Activated CD8-positive, alpha-beta memory T cell treated with anti-CD3 and anti-CD28 coated beads for 36 hours (primary cell): ENCODE data around the gene HBD. TPM values are rescaled to one million over a fixed set of nuclear protein-coding genes. Genes with fewer than 3 reads are reported as not detected.
"Not testable (repeated sequence)": the region's sequence is repeated elsewhere in the genome, so short reads cannot be mapped to it uniquely, and the experiment has no call there.

ENCODE experiments used
- CTCF ChIA-PET: fragments of 350-600 bp; sonication (Branson Sonifier 250); formaldehyde crosslinking; loops from one replicate; lab custom pipeline; 2021; ENCODE audit warnings: antibody characterized with exemption; lab: Charles Lee
- POLR2A ChIA-PET: fragments of 350-600 bp; sonication (Branson Sonifier 250); formaldehyde crosslinking; loops from one replicate; lab custom pipeline; 2021; ENCODE audit warnings: antibody characterized with exemption; lab: Charles Lee
- total RNA-seq, 2 experiments: library from RNA; stranded (reverse); gene quantifications; one replicate each; pipeline ENCODE4 v1.2.3, GENCODE V29; 2021

The HBD gene
- total RNA-seq, result not detected

DNA sequence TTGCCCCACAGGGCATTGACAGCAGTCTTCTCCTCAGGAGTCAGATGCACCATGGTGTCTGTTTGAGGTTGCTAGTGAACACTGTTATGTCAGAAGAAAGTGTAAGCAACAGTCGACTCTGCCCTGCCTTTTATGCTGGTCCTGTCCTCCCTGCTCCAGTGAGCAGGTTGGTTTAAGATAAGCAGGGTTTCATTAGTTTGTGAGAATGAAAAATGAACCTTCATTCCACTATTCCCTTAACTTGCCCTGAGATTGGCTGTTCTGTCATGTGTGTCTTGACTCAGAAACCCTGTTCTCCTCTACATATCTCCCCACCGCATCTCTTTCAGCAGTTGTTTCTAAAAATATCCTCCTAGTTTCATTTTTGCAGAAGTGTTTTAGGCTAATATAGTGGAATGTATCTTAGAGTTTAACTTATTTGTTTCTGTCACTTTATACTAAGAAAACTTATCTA, at the start of gene HBD:
HBD (minus strand) TSS at position 103 of the 454 bp plus-strand sequence; CDS start at position 53, 50 bp downstream.
- ChIA-PET POLR2A (no interaction called here), CTCF (no interaction called here)

DNA sequence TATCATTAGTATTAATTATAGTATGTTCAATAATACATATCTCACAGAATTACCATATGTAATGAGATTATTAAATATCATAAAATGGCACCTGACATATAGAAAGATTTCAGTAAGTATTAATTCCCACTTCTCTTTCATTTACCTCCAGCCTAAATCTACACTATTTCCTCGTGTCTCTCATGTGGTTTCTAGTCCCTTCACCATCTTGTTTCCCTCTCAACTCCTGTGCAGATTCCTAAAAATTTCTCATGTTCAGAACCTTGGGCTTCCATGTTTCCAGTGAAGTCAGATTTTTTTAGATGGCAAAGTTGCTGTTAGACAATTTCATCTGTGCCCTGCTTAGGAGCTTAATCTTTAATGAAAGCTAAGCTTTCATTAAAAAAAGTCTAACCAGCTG, 49.6 kb upstream of the HBD start:
- POLR2A ChIA-PET, result no interaction called here
- CTCF ChIA-PET, result no interaction called here

DNA sequence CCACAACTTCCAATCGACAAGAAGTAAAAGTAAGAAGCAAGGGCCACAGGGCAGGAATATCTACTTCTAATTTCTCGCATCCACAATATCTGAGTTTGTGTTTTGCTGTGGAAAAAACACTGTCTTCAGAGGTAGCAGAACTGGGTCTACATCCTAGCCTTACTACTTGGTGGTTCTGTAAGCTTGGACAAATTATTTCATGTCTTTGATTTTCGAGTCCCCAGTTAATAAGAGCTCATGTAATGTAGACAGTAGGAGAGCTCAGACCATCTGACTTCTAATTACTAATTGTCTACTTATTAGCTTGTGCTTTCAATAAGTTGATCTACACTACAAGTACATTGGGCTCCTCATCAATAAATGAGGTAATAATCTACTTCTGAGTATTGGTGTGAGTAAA, 48.8 kb upstream of the HBD start:
- POLR2A ChIA-PET, result no interaction called here
- CTCF ChIA-PET, result no interaction called here

DNA sequence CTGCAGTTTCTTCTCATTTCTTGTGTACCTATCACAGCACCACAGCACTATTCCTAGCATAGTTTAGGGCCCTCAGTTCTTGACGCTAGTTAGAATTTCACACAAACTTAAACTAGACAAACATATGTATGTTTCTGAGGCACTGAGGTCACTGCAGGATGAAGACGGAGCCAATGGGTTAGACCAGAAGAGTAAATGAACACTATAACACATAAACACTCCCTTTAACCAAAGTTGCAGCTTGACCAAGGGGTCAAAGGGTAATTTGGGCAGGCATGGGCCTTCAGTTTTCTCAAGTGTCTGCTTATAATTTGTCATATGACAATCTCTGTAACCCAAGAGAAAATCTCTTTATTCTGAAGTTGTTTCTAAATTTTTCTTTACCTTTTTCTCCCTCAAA, 48.3 kb upstream of the HBD start:
- POLR2A ChIA-PET, result no interaction called here
- CTCF ChIA-PET, result no interaction called here

DNA sequence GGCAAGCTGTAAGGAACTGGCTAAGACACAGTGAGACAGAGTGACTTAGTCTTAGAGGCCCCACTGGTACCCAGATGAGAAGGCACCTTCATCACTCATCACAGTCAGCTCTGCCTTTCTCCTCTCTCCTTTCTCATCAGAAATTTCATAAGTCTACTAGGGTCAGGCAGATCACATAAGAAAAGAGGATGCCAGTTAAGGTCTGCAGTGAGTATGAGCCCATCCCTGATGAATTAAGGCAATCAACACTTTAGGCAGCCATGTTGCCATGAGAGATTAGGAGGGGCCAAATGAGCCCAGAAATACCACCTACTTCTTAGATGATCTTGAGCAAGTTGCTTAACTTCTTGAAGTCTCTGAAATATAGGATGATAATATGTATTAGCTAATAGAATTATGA, 47.3 kb upstream of the HBD start:
- CTCF ChIA-PET, result no interaction called here
- POLR2A ChIA-PET, result no interaction called here

DNA sequence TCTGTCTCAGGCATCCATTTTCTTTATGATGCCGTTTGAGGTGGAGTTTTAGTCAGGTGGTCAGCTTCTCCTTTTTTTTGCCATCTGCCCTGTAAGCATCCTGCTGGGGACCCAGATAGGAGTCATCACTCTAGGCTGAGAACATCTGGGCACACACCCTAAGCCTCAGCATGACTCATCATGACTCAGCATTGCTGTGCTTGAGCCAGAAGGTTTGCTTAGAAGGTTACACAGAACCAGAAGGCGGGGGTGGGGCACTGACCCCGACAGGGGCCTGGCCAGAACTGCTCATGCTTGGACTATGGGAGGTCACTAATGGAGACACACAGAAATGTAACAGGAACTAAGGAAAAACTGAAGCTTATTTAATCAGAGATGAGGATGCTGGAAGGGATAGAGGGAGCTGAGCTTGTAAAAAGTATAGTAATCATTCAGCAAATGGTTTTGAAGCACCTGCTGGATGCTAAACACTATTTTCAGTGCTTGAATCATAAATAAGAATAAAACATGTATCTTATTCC, 46.4 kb upstream of the HBD start:
- POLR2A ChIA-PET, result no interaction called here

DNA sequence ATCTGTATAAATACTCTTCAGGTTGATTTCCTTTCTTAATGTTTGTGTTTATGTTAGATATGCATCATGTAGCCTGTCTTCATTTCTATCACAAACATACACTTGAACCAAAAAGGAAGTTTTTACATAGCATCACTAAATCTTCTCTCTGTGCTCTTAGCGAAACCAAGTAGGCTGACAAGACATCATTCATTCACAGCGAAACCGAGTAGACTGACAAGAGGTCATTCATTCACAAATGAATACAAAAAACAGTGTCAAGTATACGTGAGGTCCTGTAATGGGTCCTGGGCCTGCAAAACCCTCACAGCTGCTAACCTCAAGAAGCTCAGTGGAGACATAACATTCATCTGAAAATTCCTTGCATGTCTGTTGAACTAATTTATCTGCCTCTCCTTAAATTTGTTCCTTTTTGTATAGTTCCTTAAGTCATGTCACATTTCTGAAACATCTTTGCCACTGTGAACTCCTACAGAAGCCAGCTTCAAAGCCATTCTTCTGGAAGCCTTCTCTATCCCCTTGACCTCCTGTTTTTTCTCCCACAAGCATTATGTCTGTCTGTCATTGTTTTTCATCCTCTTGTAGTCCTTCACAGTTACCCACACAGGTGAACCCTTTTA, 45.3 kb upstream of the HBD start:
- ChIA-PET POLR2A (no interaction called here), CTCF (no interaction called here)

More for the DNA sequence above, 46.4 kb upstream of the HBD start:
- CTCF ChIA-PET, result no interaction called here

DNA sequence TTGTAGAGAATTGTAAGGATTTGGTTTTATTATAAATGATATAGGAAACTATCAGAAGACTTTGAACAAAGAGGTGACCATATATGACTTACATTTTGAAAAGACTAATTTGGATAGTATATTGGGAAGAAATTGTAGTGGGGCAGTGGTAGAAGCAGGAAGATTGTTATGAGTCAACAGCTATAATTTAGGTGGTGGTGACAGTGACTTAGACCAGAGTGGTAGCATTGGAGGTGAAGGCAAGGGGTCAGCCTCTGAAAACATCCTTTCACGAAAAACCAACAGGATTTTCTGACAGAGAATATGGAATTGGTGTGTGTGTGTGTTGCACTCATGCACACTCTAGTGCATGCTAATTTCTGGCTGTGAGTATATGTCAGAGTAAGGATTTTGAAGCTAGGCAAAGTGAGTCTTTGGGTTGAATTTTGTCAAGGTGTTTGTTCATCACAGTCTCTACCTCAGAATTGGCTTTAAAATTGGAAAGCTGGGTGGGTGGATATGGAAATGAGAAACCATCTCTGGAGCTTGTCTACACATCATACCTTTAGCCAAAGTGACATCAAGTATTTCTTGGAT, 43.6 kb upstream of the HBD start:
- ChIA-PET POLR2A (no interaction called here), CTCF (no interaction called here)

DNA sequence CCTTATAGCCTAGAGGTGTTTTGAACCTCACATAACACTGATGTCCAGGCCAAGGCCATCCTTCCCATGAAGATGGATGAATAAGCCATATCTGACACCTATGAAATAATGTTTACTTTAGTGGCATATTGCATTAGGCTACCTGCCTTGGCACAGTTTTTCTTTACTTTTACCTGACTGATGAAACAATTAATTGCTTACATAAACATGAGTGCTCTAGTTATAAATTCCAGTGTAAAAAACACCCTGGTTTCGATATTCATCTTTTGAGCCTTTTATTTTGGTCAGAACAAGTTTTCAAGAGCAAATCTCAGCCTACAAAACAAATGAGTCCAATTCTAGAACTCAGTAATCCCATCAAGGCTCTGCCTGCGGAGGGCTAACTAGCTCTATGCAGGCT, 42.4 kb upstream of the HBD start:
- CTCF ChIA-PET, result no interaction called here
- POLR2A ChIA-PET, result no interaction called here

DNA sequence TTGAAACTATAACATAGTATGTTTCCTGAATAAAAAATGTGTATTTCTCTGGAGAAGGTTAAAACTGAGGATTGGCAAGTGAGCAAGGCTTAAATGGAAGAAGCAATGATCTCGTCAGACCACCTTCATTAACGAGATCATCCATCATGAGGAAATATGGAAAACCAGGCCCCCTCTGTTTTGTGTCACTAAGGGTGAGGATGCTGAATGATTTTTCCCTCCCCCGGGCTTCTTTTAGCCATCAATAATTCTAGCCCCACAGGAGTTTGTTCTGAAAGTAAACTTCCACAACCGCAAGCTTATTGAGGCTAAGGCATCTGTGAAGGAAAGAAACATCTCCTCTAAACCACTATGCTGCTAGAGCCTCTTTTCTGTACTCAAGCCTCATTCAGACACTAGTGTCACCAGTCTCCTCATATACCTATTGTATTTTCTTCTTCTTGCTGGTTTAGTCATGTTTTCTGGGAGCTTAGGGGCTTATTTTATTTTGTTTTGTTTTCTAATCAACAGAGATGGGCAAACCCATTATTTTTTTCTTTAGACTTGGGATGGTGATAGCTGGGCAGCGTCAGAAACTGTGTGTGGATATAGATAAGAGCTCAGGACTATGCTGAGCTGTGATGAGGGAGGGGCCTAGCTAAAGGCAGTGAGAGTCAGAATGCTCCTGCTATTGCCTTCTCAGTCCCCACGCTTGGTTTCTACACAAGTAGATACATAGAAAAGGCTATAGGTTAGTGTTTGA, 41.3 kb upstream of the HBD start:
- ChIA-PET CTCF (no interaction called here), POLR2A (no interaction called here)

DNA sequence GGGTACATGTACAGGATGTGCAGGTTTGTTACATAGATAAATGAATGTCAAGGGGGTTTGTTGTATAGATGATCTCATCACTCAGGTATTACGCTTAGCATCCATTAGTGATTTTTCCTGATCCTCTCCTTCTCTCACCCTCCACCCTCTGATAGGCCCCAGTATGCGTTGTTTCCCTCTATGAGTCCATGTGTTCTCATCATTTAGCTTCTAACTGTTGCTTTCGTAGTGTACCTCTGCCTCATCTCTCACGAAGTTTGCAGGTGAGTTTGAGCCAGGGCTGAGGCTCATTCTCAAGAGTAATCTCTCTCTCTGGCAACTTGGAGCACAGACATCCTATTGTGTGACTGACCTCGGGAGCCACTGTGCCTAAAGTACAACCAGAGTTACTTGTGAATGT, 40.1 kb upstream of the HBD start:
- CTCF ChIA-PET, result no interaction called here
- POLR2A ChIA-PET, result no interaction called here

DNA sequence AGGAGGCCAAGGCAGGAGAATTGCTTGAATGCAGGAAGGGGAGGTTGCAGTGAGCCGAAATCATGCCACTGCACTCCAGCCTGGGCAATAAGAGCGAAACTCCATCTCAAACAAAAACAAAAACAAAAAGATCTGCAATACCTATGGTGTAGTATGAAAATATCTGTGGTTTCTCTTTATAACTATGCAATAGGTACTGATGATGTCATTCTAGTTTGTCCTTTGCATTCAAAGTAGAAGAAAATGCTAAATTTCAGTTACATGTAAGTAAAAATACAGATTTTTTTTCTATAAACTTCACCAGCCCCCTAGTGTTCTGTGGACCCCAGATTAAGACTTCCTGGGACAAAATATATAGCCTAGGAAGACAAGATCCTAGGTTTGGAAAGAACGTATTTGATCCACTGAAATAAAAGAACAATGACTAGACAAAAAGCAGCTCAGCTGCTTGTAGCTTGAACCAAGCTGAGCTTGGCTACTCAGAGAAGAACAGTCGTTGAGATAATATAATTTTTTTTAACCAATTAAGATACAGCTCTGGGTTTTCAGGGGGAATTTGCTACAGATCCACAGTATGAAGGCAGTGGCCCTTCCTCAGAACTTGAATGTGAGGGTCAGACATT, 38.2 kb upstream of the HBD start:
- ChIA-PET POLR2A (no interaction called here), CTCF (no interaction called here)

DNA sequence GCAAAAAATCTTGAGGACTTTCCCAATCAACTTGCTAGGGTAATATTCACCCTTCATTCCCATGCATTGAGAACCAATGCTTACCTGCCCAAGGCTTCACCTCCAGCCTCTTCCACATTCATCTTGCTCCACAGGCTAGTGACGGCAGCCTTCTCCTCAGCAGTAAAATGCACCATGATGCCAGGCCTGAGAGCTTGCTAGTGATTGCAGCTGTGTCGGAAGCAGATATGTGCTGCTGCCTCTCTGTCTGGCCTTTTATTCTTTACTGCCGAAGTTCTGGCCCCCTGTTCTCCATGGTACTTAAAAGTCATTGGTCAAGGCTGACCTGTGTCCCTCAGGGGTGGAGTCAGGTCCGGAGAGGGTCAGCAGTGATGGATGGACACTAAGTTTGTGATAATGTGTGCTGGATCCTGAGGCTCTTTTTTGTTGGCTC, 35.4 kb upstream of the HBD start, which contains the start of gene HBE1:
HBE1 (minus strand) TSS at position 231 of the 433 bp plus-strand sequence; CDS start at position 176, 55 bp downstream.
- CTCF ChIA-PET, result no interaction called here
- POLR2A ChIA-PET, result no interaction called here

DNA sequence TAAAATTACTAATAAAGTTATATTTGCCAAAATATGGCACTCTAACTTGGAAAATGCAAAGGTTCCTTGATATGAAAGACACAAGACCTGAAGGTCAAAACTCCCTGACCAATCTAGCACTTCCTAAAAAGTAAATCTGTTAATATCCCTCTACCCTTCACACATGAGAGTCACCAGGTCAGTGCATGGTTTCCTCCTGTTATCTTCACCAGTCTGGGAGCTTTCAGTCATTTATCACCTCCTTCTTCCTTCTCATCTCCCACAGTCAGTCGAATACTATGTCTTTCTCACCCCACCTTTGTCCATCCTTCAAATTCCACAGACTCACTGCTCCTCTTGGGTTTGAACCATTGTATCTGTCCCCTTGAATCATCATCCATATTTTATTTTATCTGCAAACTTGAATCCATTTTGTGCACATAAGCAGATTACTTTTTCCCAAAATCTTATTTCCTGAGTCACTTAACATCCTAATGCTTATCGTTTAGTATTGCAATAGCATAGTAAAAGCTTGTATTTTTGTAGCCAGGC, 32.8 kb upstream of the HBD start:
- POLR2A ChIA-PET, result no interaction called here

DNA sequence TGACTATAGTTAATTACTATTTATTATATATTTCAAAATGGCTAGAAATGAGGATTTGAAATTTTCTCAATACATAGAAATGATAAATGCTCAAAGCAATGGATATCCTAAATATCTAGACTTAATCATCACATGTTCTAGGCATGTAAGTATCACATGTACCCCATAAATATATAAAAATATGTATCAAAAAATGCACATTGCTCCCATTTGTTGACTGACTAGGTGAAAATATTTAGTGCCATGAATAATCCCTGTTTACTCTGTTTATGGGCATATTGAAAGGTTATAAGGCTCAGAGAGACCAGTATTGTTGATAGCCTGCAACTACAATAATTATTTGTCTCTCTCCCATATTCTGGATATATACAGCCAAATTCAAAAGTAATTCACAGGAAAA, 32.3 kb upstream of the HBD start:
- CTCF ChIA-PET, result no interaction called here

More for the DNA sequence above, 32.8 kb upstream of the HBD start:
- CTCF ChIA-PET, result no interaction called here

DNA sequence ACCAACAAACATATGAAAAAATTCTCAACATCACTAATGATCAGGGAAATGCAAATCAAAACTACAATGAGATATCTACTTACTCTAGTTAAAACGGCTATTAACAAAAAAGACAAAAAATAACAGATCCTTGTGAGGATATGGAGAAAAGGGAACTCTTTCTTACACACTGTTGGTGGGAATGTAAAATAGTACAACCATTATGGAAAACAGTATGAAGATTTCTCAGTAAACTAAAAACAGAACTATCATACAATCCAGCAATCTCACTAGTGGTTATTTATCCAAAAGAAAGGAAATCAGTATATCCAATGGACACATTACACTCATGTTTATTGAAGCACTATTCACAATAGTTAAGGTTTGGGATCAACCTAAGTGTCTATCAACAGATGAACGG, 31.5 kb upstream of the HBD start:
- ChIA-PET POLR2A (no interaction called here), CTCF (no interaction called here)

More for the DNA sequence above, 32.3 kb upstream of the HBD start:
- POLR2A ChIA-PET, result no interaction called here

DNA sequence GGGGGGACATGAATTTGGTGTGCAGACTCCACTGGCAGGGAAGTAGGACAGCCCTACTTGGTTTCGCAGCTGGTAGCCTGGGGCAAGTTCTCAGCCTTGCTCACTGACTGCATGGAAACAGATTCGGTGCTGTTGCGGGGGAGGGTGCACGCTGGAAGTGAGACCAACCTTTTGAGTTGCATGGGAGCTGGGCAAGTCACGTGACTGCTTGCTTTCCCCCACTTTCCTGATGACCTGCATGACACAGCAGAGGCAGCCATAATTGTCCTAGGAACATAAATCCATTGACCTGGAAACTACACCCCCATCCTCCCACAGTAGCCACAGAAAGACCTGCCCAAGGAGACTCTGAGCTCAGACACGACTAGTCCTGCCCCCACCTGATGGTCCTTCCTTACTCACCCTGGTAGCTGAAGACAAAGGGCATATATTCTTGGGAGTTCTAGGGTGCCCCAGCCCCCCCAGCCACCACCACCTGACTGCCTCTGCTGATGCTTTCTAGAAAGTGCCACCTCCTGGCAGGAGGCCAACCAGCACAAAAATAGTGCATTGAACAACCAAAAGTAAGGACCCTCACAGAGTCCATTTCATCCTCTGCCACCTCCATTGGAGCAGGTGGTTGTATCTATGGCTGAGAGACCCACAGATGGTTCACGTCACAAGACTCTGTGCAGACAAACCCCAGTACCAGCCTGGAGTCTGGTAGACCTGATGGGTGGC, 24.4 kb upstream of the HBD start:
- CTCF ChIA-PET, result no interaction called here
- POLR2A ChIA-PET, result no interaction called here

DNA sequence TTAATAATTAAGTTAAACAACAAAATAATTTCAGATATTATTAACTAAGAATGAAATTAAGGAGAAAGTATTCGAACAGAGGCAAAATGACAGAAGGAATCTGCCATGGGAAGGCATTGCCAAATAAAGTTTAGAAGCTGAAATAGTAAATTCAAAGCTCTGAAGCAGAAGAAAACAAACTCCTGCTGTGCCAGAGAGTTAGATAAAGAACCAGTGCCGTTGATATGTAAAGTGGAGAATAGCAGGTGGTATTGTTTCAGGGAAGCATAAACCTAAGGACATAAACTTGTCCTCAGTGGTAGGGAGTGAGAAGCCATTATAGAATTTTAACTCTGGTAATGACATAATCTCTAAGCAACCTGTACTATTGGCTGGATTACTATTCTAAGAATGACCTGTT, 23.0 kb upstream of the HBD start:
- ChIA-PET CTCF (no interaction called here), POLR2A (no interaction called here)

DNA sequence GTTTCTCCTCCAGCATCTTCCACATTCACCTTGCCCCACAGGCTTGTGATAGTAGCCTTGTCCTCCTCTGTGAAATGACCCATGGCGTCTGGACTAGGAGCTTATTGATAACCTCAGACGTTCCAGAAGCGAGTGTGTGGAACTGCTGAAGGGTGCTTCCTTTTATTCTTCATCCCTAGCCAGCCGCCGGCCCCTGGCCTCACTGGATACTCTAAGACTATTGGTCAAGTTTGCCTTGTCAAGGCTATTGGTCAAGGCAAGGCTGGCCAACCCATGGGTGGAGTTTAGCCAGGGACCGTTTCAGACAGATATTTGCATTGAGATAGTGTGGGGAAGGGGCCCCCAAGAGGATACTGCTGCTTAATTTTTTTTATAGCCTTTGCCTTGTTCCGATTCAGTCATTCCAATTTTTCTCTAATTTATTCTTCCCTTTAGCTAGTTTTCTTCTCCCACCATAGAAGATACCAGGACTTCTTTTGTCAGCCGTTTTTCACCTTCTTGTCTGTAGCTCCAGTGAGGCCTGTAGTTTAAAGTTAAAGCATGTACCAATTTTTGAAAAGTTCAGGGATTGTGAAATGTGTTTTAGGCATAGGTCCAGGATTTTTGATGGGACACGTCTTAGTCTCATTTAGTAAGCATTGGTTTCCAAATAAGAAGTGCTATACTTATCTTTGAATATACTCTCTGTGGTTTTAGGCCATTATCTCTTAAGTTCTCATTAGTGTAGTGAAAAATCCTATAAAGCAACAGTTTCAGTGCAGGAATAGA, 20.5 kb upstream of the HBD start, which contains the start of gene HBG2:
HBG2 (minus strand) TSS at position 136 of the 768 bp plus-strand sequence; CDS start at position 83, 53 bp downstream.
- CTCF ChIA-PET, POLR2A ChIA-PET: not testable (repeated sequence)
